GM11168 (cell line): Measurements from ENCODE around the gene FCHSD2.

ENCODE experiments used
- in situ Hi-C: fragments of 300-500 bp; cut with MboI; formaldehyde crosslinking; loops from one replicate; pipeline ENCODE4 v1.12.0; 2022; ENCODE audit warnings: low sequenced_read_pairs; ENCODE audit not compliant: unreplicated experiment

Gene FCHSD2

DNA sequence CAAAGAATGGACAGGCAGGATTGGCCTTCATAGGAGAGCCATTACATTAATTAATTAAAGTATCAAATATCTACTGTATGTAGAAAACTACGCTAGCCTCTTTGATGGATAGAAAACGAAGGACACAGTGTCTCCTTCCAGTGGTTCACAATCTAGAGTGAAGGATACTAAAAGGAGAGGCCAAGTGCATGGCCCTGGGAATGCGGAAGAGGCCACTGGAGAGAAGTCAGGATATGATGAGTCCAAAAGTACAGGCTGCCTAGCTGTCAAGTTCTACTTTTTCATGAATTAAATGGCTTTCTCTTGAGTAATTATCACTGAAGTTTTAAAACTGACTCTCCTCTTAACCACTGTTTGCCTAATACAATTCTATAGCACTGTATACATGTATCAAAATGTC lies 286.1 kb downstream of the FCHSD2 start:
- in situ Hi-C loops = no loop called here

DNA sequence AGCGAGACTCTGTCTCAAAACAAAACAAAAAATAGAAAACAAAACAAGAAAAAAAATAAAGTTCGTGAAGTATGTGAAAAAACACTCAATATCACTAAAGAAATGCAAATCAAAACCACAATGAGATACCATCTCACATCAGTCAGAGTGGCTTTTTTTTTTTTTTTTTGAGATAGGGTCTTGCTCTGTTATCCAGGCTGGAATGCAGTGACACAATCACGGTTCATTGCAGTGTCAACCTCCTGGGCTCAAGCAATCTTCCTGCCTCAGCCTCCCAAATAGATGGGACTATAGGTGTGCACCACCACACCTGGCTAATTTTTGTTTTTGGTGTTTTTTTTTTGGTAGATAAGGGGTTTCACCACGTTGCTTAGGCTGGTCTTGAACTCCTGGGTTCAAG lies 290.4 kb downstream of the FCHSD2 start:
- in situ Hi-C loops = no loop called here

DNA sequence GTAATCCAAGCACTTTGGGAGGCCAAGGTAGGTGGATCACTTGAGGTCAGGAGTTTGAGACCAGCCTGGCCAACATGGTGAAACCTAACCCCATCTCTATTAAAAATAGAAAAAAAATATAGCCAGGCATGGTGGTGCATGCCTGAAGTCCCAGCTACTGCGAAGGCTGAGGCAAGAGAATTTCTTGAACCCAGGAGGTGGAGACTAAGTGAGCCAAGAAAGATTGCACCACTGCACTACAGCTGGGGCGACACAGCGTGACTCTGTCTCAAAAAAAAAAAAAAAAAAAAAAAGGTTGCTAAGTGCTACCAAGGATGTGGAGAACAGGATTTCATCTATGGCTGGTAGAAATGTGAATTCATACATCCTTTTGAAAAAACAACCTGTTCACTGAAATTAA lies 291.3 kb downstream of the FCHSD2 start:
- in situ Hi-C loops = no loop called here

DNA sequence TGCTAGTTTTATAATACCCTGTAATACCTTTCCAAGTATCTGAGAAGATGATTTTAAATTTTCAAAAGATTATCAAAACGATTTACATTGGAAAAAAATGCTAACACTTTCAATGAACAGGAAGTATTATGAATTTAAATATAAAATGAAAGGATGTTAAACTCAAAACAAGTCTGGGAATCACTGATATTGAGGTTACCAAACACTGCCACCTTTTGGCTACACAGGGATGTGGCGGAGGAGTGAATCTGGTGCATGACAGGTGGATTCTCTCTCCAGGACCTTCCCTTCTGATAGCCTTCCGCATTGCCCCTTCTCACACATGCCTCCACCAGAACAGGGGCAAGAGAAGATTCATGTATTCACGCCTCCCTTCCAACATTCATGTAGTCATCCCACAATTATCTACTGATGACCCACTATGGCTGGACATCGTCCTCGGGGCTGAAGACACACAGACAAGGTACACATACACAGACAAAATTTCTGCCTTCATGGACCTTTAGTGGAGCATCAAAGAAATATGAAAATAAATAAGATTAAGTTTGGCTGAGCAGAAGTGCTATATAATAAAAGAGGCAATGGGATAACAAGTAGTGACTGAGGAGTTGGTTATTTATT lies 293.2 kb downstream of the FCHSD2 start:
- in situ Hi-C loops = no loop called here

DNA sequence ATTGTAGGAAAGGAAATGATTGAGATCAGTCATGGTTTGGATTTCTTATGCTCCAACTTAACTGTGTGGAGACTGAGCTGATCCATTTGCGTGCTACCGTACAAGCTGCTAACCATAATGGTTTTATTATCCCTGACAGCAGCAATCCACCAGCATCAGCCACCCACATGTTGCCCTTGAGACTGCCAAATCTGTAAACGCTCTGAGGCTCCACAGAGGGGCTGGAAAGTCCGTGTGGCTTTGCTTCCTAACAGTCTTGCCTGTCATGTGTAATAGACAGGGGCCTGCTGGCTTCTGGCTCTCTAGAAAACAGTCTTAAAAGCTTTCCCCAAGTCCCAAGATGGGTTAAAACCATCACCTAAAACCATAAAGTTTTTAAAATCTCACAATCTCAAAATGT lies 297.8 kb downstream of the FCHSD2 start:
- in situ Hi-C loops = no loop called here

DNA sequence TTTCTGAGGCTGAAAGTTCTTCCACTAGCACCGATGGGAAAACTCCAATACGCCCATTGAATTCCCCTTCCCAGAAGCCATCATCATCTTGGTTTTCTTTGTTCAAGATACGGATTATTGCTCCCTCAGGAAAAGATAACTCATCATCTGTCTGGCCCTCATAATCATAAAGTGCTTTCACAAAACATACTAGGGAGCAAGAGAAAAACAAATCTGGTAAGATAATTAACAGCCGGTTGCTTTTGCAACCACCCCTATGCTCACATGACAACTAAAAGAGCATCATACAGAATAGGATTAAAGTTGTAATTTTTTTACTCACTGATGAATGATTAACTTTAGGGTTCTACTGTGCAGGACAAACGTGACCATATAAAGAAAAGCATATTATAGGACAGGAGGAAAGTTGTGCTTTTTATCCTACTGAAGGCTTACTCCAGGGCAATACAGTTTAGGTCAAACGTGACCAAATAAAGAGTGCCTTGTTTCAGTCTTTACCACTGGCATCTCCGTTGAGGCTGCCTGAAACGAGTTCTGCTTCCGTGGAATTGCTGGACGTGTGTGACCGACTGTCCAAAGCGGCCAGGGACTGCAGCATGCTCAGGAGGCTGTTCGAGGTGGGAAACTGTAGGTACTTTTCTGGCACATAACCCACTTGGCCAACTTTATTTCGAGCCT lies 299.3 kb downstream of the FCHSD2 start:
- in situ Hi-C loops = no loop called here

DNA sequence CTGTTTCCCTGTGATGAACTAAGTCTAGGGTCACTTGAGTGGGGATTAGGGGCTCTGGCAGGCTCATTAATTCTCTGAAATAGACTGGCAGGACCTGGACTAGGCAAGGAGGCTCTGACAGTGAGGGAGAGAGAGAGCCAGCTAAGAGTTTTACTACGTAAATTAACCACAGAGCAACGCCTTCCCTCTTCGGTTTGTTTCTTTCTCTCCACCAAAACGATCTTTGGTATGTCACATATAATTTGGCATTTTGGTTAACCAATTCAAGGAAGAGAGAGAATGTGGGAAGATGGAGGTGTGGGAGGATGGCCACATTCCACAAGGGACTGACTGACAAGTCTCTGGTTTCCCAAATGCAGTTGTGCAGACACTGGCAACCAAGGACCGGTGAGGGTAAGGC lies 300.0 kb downstream of the FCHSD2 start:
- in situ Hi-C loops = no loop called here

DNA sequence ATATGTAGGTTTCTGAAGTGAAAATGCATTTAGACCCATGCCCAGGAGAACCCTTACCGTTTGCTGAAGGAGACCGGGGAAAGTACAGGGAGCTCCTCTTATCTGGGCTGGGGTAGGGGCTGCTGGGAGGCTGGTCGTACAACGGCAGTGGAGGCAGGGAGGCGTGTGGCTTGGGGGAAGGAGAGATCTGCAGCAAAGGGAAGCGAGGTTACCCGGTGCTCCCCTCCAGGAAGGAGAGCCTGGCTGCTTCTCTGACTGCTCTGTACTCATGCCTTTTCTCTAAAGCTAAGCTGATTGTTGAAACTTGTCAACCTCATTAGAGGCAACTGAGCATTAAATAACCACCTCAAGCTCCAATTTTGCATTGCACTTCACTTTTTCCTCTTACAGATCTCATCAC lies 300.7 kb downstream of the FCHSD2 start:
- in situ Hi-C loops = no loop called here

DNA sequence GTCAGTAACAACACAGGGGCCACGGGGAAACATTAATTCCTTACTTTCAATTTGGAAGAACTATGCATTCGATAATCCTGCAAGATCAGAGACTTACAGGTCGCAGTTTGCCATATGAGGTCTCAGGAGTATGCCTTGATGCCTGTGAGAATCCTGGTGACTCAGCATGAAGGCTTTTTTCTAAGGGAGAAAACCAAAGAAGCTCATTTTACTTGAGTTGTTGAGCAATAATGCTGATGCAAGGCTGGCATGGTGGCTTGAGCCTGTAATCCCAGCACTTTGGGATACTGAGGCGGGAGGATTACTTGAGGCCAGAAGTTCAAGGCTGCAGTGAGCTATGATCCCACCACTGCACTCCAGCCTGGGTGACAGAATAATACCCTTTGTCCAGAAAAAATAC lies 301.3 kb downstream of the FCHSD2 start:
- in situ Hi-C loops = no loop called here

DNA sequence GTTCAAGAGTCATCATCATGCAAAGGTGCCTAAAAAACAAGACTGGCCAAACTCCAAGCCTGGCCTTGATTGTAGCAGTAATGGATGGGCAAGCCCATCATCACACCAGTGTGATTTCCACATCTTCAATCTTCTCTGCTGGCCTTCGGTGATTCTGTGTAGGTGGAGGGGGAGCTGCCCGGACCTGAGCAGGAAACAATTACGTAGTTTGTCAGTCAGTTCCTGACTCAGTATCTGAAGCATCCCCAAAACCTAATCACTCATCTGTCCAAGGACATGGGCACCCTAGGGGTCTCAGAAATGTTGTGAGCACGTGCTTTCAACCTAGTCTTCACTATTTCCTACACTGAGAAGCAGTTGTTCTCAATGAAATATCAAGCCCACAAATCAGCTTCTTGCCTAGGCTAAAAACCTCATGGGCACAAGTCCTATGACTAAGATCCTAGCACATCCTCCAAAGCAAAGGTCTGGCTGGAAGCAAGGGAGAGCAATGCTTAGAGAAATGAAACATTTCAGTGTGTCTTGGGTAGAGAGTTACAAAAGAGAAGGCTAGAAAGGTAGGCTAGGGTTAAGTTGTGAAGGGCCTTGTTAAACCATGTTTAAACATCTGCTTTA lies 303.3 kb downstream of the FCHSD2 start:
- in situ Hi-C loops = loop anchor here (10.0 kb wide), 1 partner anchor 336 kb away; no protein-coding TSS in a partner anchor

DNA sequence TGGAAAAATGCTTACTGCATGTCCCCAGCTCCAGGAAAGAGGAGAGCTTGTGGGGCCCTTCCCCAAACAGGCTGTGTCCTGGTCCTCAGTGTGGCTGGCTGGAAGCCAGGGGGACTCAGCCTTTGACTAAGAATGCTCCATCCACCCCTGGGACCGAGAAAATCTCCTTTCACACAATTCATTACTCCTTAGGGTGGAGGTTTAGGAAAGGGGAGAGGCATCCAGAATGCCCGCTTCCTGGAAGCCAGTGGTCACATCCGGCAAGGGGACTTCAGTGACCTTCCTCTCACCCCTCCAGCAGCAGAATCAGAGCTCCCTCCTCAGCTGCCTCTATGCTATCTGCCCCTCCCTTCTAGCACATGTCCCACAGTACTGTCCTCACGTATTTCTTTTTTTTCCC lies 306.0 kb downstream of the FCHSD2 start:
- in situ Hi-C loops = loop anchor here (10.0 kb wide), 1 partner anchor 339 kb away; no protein-coding TSS in a partner anchor

DNA sequence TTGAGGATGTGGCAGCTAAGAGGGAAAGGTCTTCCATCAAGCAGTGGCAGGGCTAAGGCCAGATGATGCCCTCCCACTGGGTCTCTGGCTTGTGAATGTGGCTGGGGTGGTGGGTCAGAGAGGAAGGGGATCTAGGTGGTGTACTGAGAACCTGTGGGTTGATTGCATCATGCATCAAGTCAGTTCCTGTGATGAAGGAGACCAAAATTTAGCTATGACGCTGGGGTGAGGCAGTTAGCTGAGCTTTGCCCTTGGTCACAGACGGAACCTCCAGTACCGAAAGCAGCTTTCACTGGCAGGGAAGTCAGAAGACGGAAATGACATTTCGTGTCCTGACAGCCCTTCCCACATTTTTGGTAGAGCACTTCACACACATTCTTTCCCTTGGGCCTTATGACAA lies 307.2 kb downstream of the FCHSD2 start:
- in situ Hi-C loops = loop anchor here (10.0 kb wide), 1 partner anchor 340 kb away; no protein-coding TSS in a partner anchor

DNA sequence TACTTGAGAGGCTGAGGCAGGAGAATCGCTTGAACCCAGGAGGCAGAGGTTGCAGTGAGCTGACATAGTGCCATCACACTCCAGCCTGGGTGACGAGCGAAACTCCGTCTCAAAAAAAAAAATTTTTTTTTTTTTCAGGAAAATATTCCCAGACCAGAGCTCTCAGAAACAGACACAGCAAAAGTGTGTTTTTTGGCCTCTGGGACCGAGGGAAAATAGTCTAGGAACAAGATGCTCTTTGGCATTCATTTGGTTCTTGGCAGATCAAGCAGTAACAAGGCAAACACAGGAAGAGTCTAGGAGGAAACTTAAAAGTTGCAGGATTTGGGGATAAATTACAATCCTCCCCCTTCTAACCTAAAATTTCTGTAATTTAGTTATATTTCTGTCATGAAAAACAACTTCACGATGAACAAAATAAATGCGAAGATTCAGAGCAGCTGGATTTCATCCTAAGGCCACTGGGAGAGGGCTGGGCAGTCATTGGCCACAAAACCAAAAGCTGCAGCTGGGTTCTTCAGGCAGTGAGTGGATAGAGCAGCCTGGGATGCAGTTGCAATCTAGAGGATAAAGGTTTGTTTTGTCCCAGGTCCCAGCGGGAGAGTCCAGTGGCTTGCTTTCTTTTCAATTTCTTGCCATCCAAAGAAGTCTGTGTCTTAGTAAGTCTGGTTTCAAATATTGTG lies 308.2 kb downstream of the FCHSD2 start:
- in situ Hi-C loops = loop anchor here (10.0 kb wide), 1 partner anchor 341 kb away; no protein-coding TSS in a partner anchor

DNA sequence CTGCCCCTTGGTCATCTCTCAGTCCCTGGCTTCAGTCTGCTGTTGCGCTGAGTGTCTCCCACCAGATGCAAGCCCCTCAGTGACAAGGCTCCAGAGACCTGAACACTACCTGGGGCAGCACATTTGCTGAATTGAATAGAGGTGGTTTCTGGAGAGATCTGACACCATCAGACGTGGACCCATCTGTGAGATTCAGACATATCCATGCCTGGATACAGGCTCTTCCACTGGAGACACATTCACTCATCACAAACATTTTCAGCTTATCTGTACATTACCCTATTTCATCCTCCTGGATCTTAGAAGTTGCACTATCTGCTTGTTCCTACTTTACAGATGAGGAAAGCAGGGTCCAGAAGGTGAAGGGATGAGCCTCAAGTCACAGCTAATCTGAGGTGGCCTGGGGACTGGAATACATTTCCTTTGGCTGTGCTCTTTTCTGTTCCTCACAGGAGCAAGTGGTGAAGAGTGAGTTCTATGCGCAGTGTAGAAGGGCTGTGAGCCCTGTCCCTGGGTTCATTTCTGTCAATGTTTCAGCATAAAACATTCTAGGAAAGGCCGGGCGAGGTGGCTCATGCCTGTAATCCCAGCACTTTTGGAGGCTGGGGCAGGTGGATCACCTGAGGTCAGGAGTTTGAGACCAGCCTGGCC lies 308.9 kb downstream of the FCHSD2 start:
- in situ Hi-C loops = loop anchor here (10.0 kb wide), 1 partner anchor 342 kb away; no protein-coding TSS in a partner anchor

DNA sequence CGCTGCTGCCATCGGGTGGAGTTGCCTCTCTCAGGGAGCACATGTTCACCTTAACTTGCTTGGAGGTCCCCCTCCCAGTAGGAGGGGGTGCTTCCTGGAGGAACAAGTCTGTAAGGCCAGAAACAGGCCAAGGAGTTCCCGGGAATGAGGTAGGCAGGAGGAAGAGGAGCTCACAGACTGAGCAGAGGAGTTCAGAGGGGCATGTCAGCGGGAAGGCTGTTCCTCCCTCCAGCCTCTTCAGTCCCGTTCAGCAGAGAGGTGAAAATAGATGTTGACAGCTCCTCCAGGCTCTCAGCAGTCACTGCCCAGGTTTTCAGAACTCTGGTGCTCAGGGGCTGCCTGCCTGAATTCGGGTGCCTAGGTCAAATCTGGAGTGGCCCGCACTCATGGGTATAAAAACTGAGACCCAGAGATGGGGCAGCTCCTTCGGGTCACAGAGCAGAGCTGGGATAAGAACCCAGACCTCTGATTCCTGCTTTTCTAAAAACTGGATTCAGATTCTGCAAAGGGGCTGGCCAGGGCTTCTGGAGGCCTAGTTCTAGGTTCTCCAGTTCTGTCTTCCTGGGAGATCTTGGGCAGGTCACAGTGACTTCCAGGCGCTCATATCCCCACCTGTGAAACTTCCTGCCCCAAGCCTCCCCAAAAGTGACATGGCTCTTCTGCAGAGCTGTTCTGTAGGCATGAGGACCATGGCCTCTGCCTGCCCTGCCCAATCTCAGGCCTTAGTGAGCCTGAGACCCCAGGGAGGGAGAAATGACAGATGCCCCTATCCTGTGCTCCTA lies 309.6 kb downstream of the FCHSD2 start:
- in situ Hi-C loops = loop anchor here (10.0 kb wide), 1 partner anchor 342 kb away; no protein-coding TSS in a partner anchor

DNA sequence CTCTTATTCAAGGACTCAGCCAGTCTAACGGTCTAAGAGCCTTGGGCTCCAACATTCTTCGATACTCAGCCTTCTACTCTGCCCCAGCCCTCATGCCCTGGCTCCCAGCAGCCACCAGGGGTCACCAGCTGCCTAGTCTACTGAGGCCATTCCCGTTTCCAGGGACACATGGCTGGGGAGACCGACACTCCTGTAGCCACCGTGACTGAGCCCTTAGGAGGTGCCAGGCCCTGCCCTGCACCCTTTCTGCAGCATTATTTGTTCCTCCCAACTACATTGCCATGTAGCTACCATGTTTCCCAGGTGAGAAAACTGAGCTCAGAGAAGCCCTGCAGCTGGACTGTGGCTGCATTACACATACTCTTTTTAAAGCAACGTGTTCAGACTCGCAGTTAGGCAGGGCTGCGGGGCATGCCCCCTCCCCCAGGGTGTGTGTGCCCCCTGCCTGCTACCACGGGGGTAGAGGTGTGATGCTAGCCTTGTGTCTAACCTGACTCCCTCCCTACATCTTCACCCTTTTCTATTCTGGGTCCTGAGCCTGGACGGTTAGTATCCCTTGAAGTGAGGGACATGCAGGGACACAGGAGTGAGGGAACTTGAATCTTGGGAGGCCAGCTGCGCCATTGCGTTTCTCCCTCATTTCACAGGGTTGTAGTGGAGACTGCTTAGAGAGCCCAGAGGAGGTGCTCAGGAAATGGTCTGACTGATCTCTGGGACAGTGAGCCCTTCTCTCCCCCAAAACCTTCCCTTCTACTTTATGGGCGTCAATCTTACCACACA lies 310.4 kb downstream of the FCHSD2 start:
- in situ Hi-C loops = loop anchor here (10.0 kb wide), 1 partner anchor 343 kb away; no protein-coding TSS in a partner anchor

DNA sequence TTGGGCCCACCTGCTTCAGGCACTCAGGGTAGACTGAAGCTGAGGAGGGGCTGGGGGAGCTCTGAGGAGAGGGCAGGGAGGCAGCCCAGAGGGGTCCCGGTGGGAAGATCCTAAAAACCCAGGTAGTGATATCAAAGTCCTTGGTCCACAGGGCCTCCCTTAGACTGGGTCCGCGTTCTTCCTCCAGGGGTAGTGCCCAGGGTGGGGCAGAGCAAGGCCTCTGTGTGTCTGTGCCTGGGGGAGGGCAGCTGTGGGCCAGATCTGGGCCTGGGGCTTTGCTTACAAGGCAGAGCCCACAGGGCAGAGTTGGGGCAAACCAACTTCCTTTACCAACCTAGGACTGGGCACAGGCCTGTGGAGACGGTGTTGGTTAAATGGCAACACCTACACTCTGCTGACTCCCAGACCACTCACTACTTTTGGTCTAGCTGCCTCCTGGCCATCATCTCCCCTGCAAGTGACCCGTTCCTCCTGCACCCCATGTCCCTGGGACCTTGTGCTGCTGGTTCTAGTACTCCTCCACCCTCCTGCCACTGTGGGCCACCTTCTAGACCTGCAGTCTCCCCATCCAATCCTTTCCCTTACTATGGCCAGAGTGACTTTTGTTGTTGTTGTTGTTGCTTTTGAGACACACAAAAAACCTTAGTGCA lies 312.1 kb downstream of the FCHSD2 start:
- in situ Hi-C loops = loop anchor here (10.0 kb wide), 1 partner anchor 345 kb away; no protein-coding TSS in a partner anchor

DNA sequence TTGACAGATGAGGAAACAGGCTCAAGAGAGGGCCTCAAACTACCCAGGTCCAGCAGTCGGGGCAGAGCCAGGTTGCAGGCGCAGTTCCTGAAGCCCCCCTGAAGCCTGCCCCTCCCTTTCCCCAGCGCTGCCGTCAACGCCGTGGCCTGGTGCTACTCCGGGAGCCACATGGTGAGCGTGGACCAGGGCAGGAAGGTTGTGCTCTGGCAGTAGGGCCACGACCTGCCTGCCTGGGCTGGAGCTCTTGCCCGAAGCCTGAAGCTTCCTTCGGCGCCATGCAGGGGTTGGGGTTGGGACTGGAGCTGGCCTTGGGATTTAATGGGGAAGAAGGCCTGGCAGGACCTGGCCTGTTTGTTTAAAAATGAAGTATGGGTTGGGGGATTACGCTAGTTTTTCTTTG lies 312.9 kb downstream of the FCHSD2 start:
- in situ Hi-C loops = no loop called here
